Lung (tissue), 12 donors: ENCODE data around the gene RSAD2. TPM values are rescaled to one million over a fixed set of nuclear protein-coding genes. Genes with fewer than 3 reads are reported as not detected.

ENCODE experiments used
- ATAC-seq: fragments of 200-7000 bp; cut with Tn5 transposase; one replicate; pipeline ENCODE4 v1.9.1; 2020; ENCODE audit warnings: moderate number of reproducible peaks; ENCODE audit not compliant: insufficient read depth, low FRiP score
- DNase-seq, 3 donors: peaks; one replicate each; pipeline ENCODE4 v3.0.0-alpha.2; 2013 to 2017
- H3K27ac ChIP-seq, 2 donors: one replicate each; pipeline ENCODE4 v1.5.1; 2013; ENCODE audit warnings: mild to moderate bottlenecking in 2 of 2, moderate library complexity in 2 of 2, control low read depth in 1 of 2, inconsistent platforms in 1 of 2, low read depth in 1 of 2, low read length in 1 of 2
- H3K27me3 ChIP-seq, 3 donors: one replicate each; pipeline ENCODE4 v1.5.1; 2013; ENCODE audit warnings: low read length in 2 of 3; ENCODE audit not compliant: control insufficient read depth in 3 of 3, insufficient read depth in 3 of 3
- H3K36me3 ChIP-seq, 4 donors: one replicate each; pipeline ENCODE4 v1.5.1; 2013; ENCODE audit warnings: low read length in 4 of 4, mild to moderate bottlenecking in 1 of 4, moderate library complexity in 1 of 4; ENCODE audit not compliant: control insufficient read depth in 4 of 4, insufficient read depth in 4 of 4
- H3K4me1 ChIP-seq, 5 donors: one replicate each; pipeline ENCODE4 v1.5.1; 2013; ENCODE audit warnings: low read length in 5 of 5, mild to moderate bottlenecking in 2 of 5, moderate library complexity in 1 of 5; ENCODE audit not compliant: control insufficient read depth in 5 of 5, insufficient read depth in 5 of 5
- H3K4me3 ChIP-seq: one replicate; pipeline ENCODE4 v1.5.1; 2013; ENCODE audit warnings: mild to moderate bottlenecking, control low read depth, moderate library complexity
- H3K9ac ChIP-seq, 2 donors: one replicate each; pipeline ENCODE4 v1.5.1; 2013; ENCODE audit warnings: low read length in 2 of 2, control low read depth in 1 of 2; ENCODE audit not compliant: insufficient read depth in 1 of 2
- H3K9me3 ChIP-seq, 4 donors: one replicate each; pipeline ENCODE4 v1.5.1; 2013; ENCODE audit warnings: low read length in 3 of 4, mild to moderate bottlenecking in 1 of 4, moderate library complexity in 1 of 4; ENCODE audit not compliant: control insufficient read depth in 4 of 4, insufficient read depth in 3 of 4
- WGBS, 2 donors: extraction: QIAGEN DNeasy Blood & Tissue Kit; methylation state at CpG; one replicate each; pipeline ENCODE4 v1.1.7; 2013; 5-methylcytosine and 5-hydroxymethylcytosine counted together
- polyA plus RNA-seq, 2 donors: library from polyadenylated mRNA; stranded (reverse); fragments of 200-250 nt; gene quantifications; one replicate each; pipeline ENCODE4 v1.2.1, GENCODE V29; 2013
- total RNA-seq, 2 donors: library from RNA; depleted of rRNA in 1 of 2; stranded (reverse); fragments of >200 nt in 1 of 2; gene quantifications; one replicate each; pipeline ENCODE4 v1.2.1, GENCODE V29; 2014 to 2021
- TF ChIP-seq, protein P1 (sequence below): IDR thresholded peaks from 2 replicates; pipeline ENCODE4 v1.5.1; 2012; ENCODE audit warnings: mild to moderate bottlenecking; ENCODE audit errors: control extremely low read depth, extremely low read depth
- donor health status: control.
- donor health status: control.
- donor health status: Bipolar disorder and iron deficiency.
- donor health status: healthy.
- donor health status: DM: yes; HTN: yes; CAD: no.

The RSAD2 gene
- total and polyA plus RNA-seq, 4 donors: 3.3 to 13.2 (median 12.0) TPM

DNA sequence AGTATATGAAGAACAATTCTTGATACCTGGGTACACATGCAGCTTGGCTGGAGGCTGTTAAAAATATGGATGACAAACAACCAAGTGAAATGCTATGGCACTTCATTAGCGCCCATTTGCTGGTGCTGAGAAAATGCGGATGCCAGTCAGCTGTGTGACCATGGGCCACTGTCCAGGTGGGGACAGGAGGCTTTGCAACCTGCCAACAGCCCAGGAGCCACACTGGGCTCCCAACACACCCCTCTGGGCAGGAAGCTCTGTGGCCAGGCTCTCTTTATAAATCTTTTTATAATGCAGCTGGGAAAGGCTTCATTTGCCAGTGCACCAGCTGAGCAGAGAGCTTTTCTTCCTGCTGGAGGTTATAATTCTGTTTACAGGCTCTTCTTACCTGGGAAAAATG, 59.6 kb downstream of the RSAD2 start:
- Histone ChIP-seq H3K9ac (no peak overlapping the region), H3K36me3 (peaks cover 0 to 11% (median 5%) of the 10 kb centered on the region in 4 donors), H3K4me1 (peaks cover 0 to 7% (median 0%) of the 10 kb centered on the region in 5 donors), H3K27ac (no peak overlapping the region), H3K4me3 (no peak overlapping the region), H3K27me3 (no peaks in the 10 kb centered on the region), H3K9me3 (no peaks in the 10 kb centered on the region)
- DNase-seq: no peak
- WGBS, 2 donors: 91 to 93% methylated on average over 2 of the region's 2 CpGs
- ATAC-seq: no peak
- TF ChIP-seq, protein P1, sequence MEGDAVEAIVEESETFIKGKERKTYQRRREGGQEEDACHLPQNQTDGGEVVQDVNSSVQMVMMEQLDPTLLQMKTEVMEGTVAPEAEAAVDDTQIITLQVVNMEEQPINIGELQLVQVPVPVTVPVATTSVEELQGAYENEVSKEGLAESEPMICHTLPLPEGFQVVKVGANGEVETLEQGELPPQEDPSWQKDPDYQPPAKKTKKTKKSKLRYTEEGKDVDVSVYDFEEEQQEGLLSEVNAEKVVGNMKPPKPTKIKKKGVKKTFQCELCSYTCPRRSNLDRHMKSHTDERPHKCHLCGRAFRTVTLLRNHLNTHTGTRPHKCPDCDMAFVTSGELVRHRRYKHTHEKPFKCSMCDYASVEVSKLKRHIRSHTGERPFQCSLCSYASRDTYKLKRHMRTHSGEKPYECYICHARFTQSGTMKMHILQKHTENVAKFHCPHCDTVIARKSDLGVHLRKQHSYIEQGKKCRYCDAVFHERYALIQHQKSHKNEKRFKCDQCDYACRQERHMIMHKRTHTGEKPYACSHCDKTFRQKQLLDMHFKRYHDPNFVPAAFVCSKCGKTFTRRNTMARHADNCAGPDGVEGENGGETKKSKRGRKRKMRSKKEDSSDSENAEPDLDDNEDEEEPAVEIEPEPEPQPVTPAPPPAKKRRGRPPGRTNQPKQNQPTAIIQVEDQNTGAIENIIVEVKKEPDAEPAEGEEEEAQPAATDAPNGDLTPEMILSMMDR: no peak

GRCh38 chr2:6937582-6937981, 60.0 kb downstream of the RSAD2 start:
- H3K4me1 ChIP-seq: peaks cover 0 to 7% (median 0%) of the 10 kb centered on the region in 5 donors
- no peak overlapping the region for H3K4me3 ChIP-seq
- TF ChIP-seq, protein P1: no peak
- H3K9ac ChIP-seq: no peak overlapping the region
- WGBS, 2 donors: 75 to 80% methylated on average over 4 of the region's 4 CpGs
- H3K27ac ChIP-seq: no peak overlapping the region
- H3K27me3 ChIP-seq: no peaks in the 10 kb centered on the region
- DNase-seq: no peak
- H3K9me3 ChIP-seq: no peaks in the 10 kb centered on the region
- ATAC-seq: no peak
- H3K36me3 ChIP-seq: peaks cover 0 to 14% (median 6%) of the 10 kb centered on the region in 4 donors

DNA sequence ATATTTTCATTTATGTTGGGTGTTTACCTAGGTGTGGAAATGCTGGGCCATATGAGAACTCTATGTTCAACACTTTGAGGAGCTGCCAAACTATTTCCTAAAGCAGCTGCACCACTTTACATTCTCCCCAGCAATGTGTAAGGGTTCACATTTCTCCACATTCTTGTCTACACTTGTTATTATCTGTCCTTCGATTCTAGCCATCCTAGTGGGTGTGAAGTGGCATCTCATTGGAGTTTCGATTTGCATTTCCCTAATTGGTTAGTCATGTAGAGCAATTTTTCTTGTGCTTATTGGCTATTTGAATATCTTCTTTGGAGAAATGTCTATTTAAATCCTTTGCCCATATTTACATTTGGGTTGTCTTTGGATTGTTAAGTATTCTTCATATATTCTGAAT, 61.5 kb downstream of the RSAD2 start:
- 72 to 96% methylated on average over 2 of the region's 2 CpGs for WGBS, 2 donors
- DNase-seq (no peak), ATAC-seq (no peak)
- Histone ChIP-seq H3K9ac (no peak overlapping the region), H3K27me3 (no peaks in the 10 kb centered on the region), H3K27ac (no peak overlapping the region), H3K9me3 (no peaks in the 10 kb centered on the region), H3K4me1 (peaks cover 0 to 7% (median 0%) of the 10 kb centered on the region in 5 donors), H3K4me3 (no peak overlapping the region), H3K36me3 (peaks cover 0 to 25% (median 6%) of the 10 kb centered on the region in 4 donors)
- TF ChIP-seq, protein P1: no peak

DNA sequence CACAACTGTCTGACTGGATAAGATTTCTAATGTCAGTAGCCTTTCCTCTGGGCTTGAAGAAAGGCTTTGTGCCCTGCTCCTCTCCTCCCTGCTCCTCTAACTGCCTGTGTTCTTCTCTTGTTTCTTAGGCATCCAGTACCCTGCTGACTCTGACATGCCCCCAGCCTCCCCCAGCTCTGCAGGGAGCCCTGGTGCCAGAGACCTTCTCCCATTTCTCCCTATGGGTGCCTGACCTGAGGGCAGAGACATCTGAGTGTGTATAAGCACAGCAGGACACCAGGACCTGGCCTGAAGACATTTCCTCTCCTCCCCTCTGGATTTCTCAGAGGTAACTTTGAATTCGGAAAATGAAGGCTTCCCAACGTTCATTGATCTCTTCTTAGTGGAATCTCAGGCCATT, 63.2 kb downstream of the RSAD2 start:
- peak overlapping the region in 1 of 2 donors; percentile 77 for H3K27ac ChIP-seq

More for the DNA sequence above, 63.2 kb downstream of the RSAD2 start:
- DNase-seq (no peak), ATAC-seq (no peak)
- H3K9me3 ChIP-seq: no peaks in the 10 kb centered on the region
- 70 to 79% methylated on average over 2 of the region's 2 CpGs for WGBS, 2 donors
- peaks cover 0 to 9% (median 0%) of the 10 kb centered on the region in 5 donors for H3K4me1 ChIP-seq
- no peak overlapping the region for H3K4me3 ChIP-seq
- TF ChIP-seq, protein P1: no peak
- no peak overlapping the region for H3K9ac ChIP-seq
- no peaks in the 10 kb centered on the region for H3K27me3 ChIP-seq
- peaks cover 0 to 25% (median 6%) of the 10 kb centered on the region in 4 donors for H3K36me3 ChIP-seq
